ENCODE data around the gene SUMO3. TPM values are rescaled to one million over a fixed set of nuclear protein-coding genes. Genes with fewer than 3 reads are reported as not detected.

SUMO3 gene
- total and polyA plus RNA-seq, 2 donors (not counting 1 experiment from before 2014, with no cell fraction given): 96.3 to 190 TPM

GRCh38 chr21:44819283-44820243 lies 1.7 kb upstream of the SUMO3 start:
- no peaks in the 10 kb centered on the region for H4K20me1 ChIP-seq (ENCODE audit: control insufficient read depth, extremely low read depth, insufficient read depth, low read length)

GRCh38 chr21:44818640-44819011 lies 764 bp upstream of the SUMO3 start:
- Histone ChIP-seq H4K20me1 (ENCODE audit: control insufficient read depth, extremely low read depth, insufficient read depth, low read length) (no peaks in the 10 kb centered on the region), H3K27ac (ENCODE audit: insufficient read depth, low read length) (peak overlapping the region; percentile 82), H3K4me2 (ENCODE audit: extremely low read depth, insufficient read depth, low read length) (peak overlapping the region; percentile 23), H3K27me3 (ENCODE audit: control insufficient read depth, insufficient read depth, low read length) (no peaks in the 10 kb centered on the region), H3K9me3 (ENCODE audit: control insufficient read depth, insufficient read depth, low read depth, low read length) (no peaks in the 10 kb centered on the region), H3K4me1 (ENCODE audit: control insufficient read depth, extremely low read depth, insufficient read depth, low read length) (peaks cover 3% of the 10 kb centered on the region), H3K9ac (ENCODE audit: insufficient read depth, low read length) (peak overlapping the region; percentile 81), H3K4me3 (replicated peaks in 1 of 4; ENCODE audit: control extremely low read depth in 1 of 4, insufficient read depth in 1 of 4, low read depth in 3 of 4, low read length in 4 of 4) (peak overlapping the region; percentile 7 to 77 (median 55)), H3K36me3 (ENCODE audit: control insufficient read depth, insufficient read depth, low read length) (no peaks in the 10 kb centered on the region), H3K79me2 (ENCODE audit: control insufficient read depth, insufficient read depth, low read length) (peaks cover 35% of the 10 kb centered on the region), H2AFZ (ENCODE audit: low read length) (no peak overlapping the region)
- TF ChIP-seq CTCF (conservative IDR thresholded peaks at IDR 0.05 in 1 of 2, IDR thresholded peaks at IDR 0.05 in 1 of 2; ENCODE audit: low read depth in 1 of 2, low read length in 2 of 2): no peak
- TF ChIP-seq EZH2 (IDR thresholded peaks at IDR 0.05; ENCODE audit: low read length, missing control alignments): no peak
- DNase-seq (ENCODE audit: low read depth in 2 of 2): no peak

More at GRCh38 chr21:44819283-44820243, 1.7 kb upstream of the SUMO3 start:
- no peaks in the 10 kb centered on the region for H3K36me3 ChIP-seq (ENCODE audit: control insufficient read depth, insufficient read depth, low read length)
- no peak overlapping the region for H3K9ac ChIP-seq (ENCODE audit: insufficient read depth, low read length)
- no peak overlapping the region for H3K27ac ChIP-seq (ENCODE audit: insufficient read depth, low read length)
- no peak overlapping the region for H2AFZ ChIP-seq (ENCODE audit: low read length)
- no peaks in the 10 kb centered on the region for H3K27me3 ChIP-seq (ENCODE audit: control insufficient read depth, insufficient read depth, low read length)
- no peak overlapping the region for H3K4me3 ChIP-seq (replicated peaks in 1 of 4; ENCODE audit: control extremely low read depth in 1 of 4, insufficient read depth in 1 of 4, low read depth in 3 of 4, low read length in 4 of 4)
- no peaks in the 10 kb centered on the region for H3K9me3 ChIP-seq (ENCODE audit: control insufficient read depth, insufficient read depth, low read depth, low read length)
- TF ChIP-seq EZH2 (IDR thresholded peaks at IDR 0.05; ENCODE audit: low read length, missing control alignments) (no peak), CTCF (conservative IDR thresholded peaks at IDR 0.05 in 1 of 2, IDR thresholded peaks at IDR 0.05 in 1 of 2; ENCODE audit: low read depth in 1 of 2, low read length in 2 of 2) (no peak)
- peaks cover 3% of the 10 kb centered on the region for H3K4me1 ChIP-seq (ENCODE audit: control insufficient read depth, extremely low read depth, insufficient read depth, low read length)
- peaks cover 25% of the 10 kb centered on the region for H3K79me2 ChIP-seq (ENCODE audit: control insufficient read depth, insufficient read depth, low read length)
- DNase-seq (ENCODE audit: low read depth in 2 of 2): no peak
- no peak overlapping the region for H3K4me2 ChIP-seq (ENCODE audit: extremely low read depth, insufficient read depth, low read length)

DNA sequence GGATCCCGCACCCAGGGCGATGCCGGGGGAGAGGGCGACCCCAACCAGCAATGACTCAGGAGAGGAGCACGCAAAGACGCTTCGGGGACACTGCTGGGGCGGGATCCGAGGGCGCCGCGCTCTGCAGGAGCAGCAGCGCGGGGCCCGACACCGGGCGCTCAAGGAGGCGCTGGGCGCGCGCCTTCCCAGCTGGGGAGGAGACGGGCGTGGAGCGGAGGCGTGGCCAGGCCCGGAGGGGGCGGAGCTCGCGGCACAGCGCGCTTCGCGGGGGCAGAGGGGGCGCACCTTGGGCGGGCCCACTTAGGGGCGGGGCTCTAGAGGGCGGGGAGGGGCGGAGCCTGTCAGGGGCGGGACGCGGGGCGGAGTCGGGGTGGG lies 369 bp downstream of the SUMO3 start:
- H3K27me3 ChIP-seq (ENCODE audit: control insufficient read depth, insufficient read depth, low read length): no peaks in the 10 kb centered on the region
- TF ChIP-seq EZH2 (IDR thresholded peaks at IDR 0.05; ENCODE audit: low read length, missing control alignments) (no peak), CTCF (conservative IDR thresholded peaks at IDR 0.05 in 1 of 2, IDR thresholded peaks at IDR 0.05 in 1 of 2; ENCODE audit: low read depth in 1 of 2, low read length in 2 of 2) (no peak)
- peaks cover 3% of the 10 kb centered on the region for H3K4me1 ChIP-seq (ENCODE audit: control insufficient read depth, extremely low read depth, insufficient read depth, low read length)
- peak overlapping the region; percentile 59 for H3K4me2 ChIP-seq (ENCODE audit: extremely low read depth, insufficient read depth, low read length)
- no peaks in the 10 kb centered on the region for H4K20me1 ChIP-seq (ENCODE audit: control insufficient read depth, extremely low read depth, insufficient read depth, low read length)
- H3K27ac ChIP-seq (ENCODE audit: insufficient read depth, low read length): no peak overlapping the region
- peaks cover 7% of the 10 kb centered on the region for H3K36me3 ChIP-seq (ENCODE audit: control insufficient read depth, insufficient read depth, low read length)
- no peaks in the 10 kb centered on the region for H3K9me3 ChIP-seq (ENCODE audit: control insufficient read depth, insufficient read depth, low read depth, low read length)
- peak overlapping the region; percentile 61 to 80 (median 74) for H3K4me3 ChIP-seq (replicated peaks in 1 of 4; ENCODE audit: control extremely low read depth in 1 of 4, insufficient read depth in 1 of 4, low read depth in 3 of 4, low read length in 4 of 4)
- peaks cover 45% of the 10 kb centered on the region for H3K79me2 ChIP-seq (ENCODE audit: control insufficient read depth, insufficient read depth, low read length)
- DNase-seq (ENCODE audit: low read depth in 2 of 2): peak; percentile 80 to 91
- H2AFZ ChIP-seq (ENCODE audit: low read length): no peak overlapping the region
- peak overlapping the region; percentile 81 for H3K9ac ChIP-seq (ENCODE audit: insufficient read depth, low read length)

Data from fibroblast of lung (primary cell).